WTC11 (cell line): ENCODE results near the gene RPP14. TPM values are rescaled to one million over a fixed set of nuclear protein-coding genes. Genes with fewer than 3 reads are reported as not detected.

Experiments used
- AFF4 ChIP-seq: sonication (generic); formaldehyde crosslinking; IDR thresholded peaks from 2 replicates; pipeline ENCODE4 v1.8.1; 2023; ENCODE audit warnings: mild to moderate bottlenecking, missing genetic modification reagents, borderline replicate concordance
- AR ChIP-seq: fragments of 250-450 bp; sonication (Bioruptor Pico); IDR thresholded peaks from 2 replicates; pipeline ENCODE4 v1.9.0; 2021; ENCODE audit warnings: mild to moderate bottlenecking
- ATF3 ChIP-seq: sonication (generic); formaldehyde crosslinking; conservative IDR thresholded peaks from 2 replicates; pipeline ENCODE4 v1.8.1; 2022; ENCODE audit warnings: mild to moderate bottlenecking, missing genetic modification reagents
- CDX4 ChIP-seq: fragments of 250-450 bp; sonication (Bioruptor Pico); IDR thresholded peaks from 2 replicates; pipeline ENCODE4 v1.9.0; 2021; ENCODE audit warnings: moderate library complexity, mild to moderate bottlenecking, inconsistent platforms, borderline replicate concordance
- CREB1 ChIP-seq: sonication (generic); formaldehyde crosslinking; IDR thresholded peaks from 2 replicates; pipeline ENCODE4 v1.8.0; 2023; ENCODE audit warnings: mild to moderate bottlenecking, missing genetic modification reagents
- E2F5 ChIP-seq: sonication (generic); formaldehyde crosslinking; IDR thresholded peaks from 2 replicates; pipeline ENCODE4 v1.8.1; 2022; ENCODE audit warnings: mild to moderate bottlenecking, moderate library complexity, missing genetic modification reagents
- ESRRA ChIP-seq: sonication (generic); formaldehyde crosslinking; IDR thresholded peaks from 2 replicates; pipeline ENCODE4 v1.8.1; 2022; ENCODE audit warnings: mild to moderate bottlenecking, missing genetic modification reagents, borderline replicate concordance
- FOXK1 ChIP-seq: sonication (generic); formaldehyde crosslinking; IDR thresholded peaks from 2 replicates; pipeline ENCODE4 v1.8.0; 2022; ENCODE audit warnings: mild to moderate bottlenecking, moderate library complexity, missing genetic modification reagents
- FOXP1 ChIP-seq: sonication (generic); formaldehyde crosslinking; IDR thresholded peaks from 2 replicates; pipeline ENCODE4 v1.8.0; 2022; ENCODE audit warnings: missing genetic modification reagents, mild to moderate bottlenecking, moderate library complexity, borderline replicate concordance
- GABPB1 ChIP-seq: sonication (generic); formaldehyde crosslinking; IDR thresholded peaks from 2 replicates; pipeline ENCODE4 v1.8.1; 2023; ENCODE audit warnings: mild to moderate bottlenecking, missing genetic modification reagents
- IRF1 ChIP-seq: sonication (generic); formaldehyde crosslinking; IDR thresholded peaks from 2 replicates; pipeline ENCODE4 v1.8.0; 2023; ENCODE audit warnings: missing genetic modification reagents
- JUN ChIP-seq: sonication (generic); formaldehyde crosslinking; IDR thresholded peaks from 2 replicates; pipeline ENCODE4 v1.8.0; 2023; ENCODE audit warnings: mild to moderate bottlenecking, missing genetic modification reagents
- MAX ChIP-seq: sonication (generic); formaldehyde crosslinking; IDR thresholded peaks from 2 replicates; pipeline ENCODE4 v1.8.0; 2022; ENCODE audit warnings: mild to moderate bottlenecking, missing genetic modification reagents
- MXD4 ChIP-seq: fragments of 250-450 bp; sonication (Bioruptor Pico); IDR thresholded peaks from 2 replicates; pipeline ENCODE4 v1.8.0; 2021; ENCODE audit warnings: mild to moderate bottlenecking, moderate library complexity, borderline replicate concordance
- MYBL2 ChIP-seq: sonication (generic); formaldehyde crosslinking; IDR thresholded peaks from 2 replicates; pipeline ENCODE4 v1.8.1; 2023; ENCODE audit warnings: mild to moderate bottlenecking, moderate library complexity, missing genetic modification reagents
- NFYB ChIP-seq: sonication (generic); formaldehyde crosslinking; conservative IDR thresholded peaks from 2 replicates; pipeline ENCODE4 v1.8.0; 2022; ENCODE audit warnings: low read depth, missing genetic modification reagents
- OVOL2 ChIP-seq: fragments of 250-450 bp; sonication (Bioruptor Pico); IDR thresholded peaks from 2 replicates; pipeline ENCODE4 v1.9.0; 2021; ENCODE audit warnings: mild to moderate bottlenecking, borderline replicate concordance
- PREB ChIP-seq: sonication (generic); formaldehyde crosslinking; IDR thresholded peaks from 2 replicates; pipeline ENCODE4 v1.8.1; 2022; ENCODE audit warnings: mild to moderate bottlenecking, missing genetic modification reagents, moderate library complexity, borderline replicate concordance
- ZNF219 ChIP-seq: sonication (generic); formaldehyde crosslinking; IDR thresholded peaks from 2 replicates; pipeline ENCODE4 v1.8.0; 2023; ENCODE audit warnings: missing genetic modification reagents, mild to moderate bottlenecking, borderline replicate concordance
- ZNF396 ChIP-seq: fragments of 250-450 bp; sonication (Bioruptor Pico); IDR thresholded peaks from 2 replicates; pipeline ENCODE4 v1.8.0; 2021; ENCODE audit warnings: mild to moderate bottlenecking, moderate library complexity, borderline replicate concordance
- ZNF425 ChIP-seq: fragments of 250-450 bp; sonication (Bioruptor Pico); conservative IDR thresholded peaks from 2 replicates; pipeline ENCODE4 v1.9.0; 2021; ENCODE audit warnings: mild to moderate bottlenecking
- ZSCAN18 ChIP-seq: fragments of 250-450 bp; sonication (Bioruptor Pico); IDR thresholded peaks from 2 replicates; pipeline ENCODE4 v2.1.2; 2022; ENCODE audit warnings: mild to moderate bottlenecking, moderate library complexity
- total RNA-seq: library from RNA; stranded (reverse); gene quantifications from 3 replicates; pipeline ENCODE4 v1.2.3, GENCODE V29; 2021

The RPP14 gene
- total RNA-seq, 1 experiment from 2014 or later: 17.9 TPM

- TF ChIP-seq PREB (CRISPR knock-in tag) (no peak), CREB1 (no peak), GABPB1 (CRISPR knock-in tag) (0 out of 2 replicates have a peak, but pooled peaks have one; percentile 32), AR (CRISPR knock-in tag) (no peak), FOXP1 (peak; percentile 92), OVOL2 (CRISPR knock-in tag) (no peak), JUN (no peak), ATF3 (CRISPR knock-in tag) (no peak), FOXK1 (CRISPR knock-in tag) (peak; percentile 97), MXD4 (no peak), AFF4 (CRISPR knock-in tag) (no peak), MAX (CRISPR knock-in tag) (peak; percentile 44; the same call in 1 of the 2 replicates), ESRRA (CRISPR knock-in tag) (0 out of 2 replicates have a peak, but pooled peaks have one; percentile 65), ZSCAN18 (CRISPR knock-in tag) (no peak), ZNF396 (no peak), MYBL2 (peak; percentile 74; the same call in 1 of the 2 replicates), ZNF425 (CRISPR knock-in tag) (no peak), IRF1 (CRISPR knock-in tag) (no peak), ZNF219 (no peak), E2F5 (CRISPR knock-in tag) (peak; percentile 82; the same call in 1 of the 2 replicates), CDX4 (CRISPR knock-in tag) (no peak), NFYB (0 out of 2 replicates have a peak, but pooled peaks have one; percentile 24)
Observed at GRCh38 chr3:58332575-58333188, 26.6 kb downstream of the RPP14 start, which contains the start of gene PXK (continued).
